OCI-LY3 (cell line): Measurements from ENCODE around the gene DGAT2.

Source experiments
- CTCF ChIP-seq: fragments of 200-600, 300-600 bp; sonication (generic); IDR thresholded peaks from 2 replicates; pipeline ENCODE4 v1.5.1; 2014; ENCODE audit warnings: antibody characterized with exemption, low read length, low read depth
- EZH2phosphoT487 ChIP-seq: fragments of 200-600 bp; shearing (Covaris generic); IDR thresholded peaks from 2 replicates; pipeline ENCODE4 v1.6.1; 2018; ENCODE audit warnings: antibody characterized with exemption, mixed run types, low read depth

- TF ChIP-seq EZH2phosphoT487 (no peak), CTCF (no peak)
These were observed 3.2 kb downstream of the DGAT2 start for GRCh38 chr11:75771646-75772410.
